Heart right ventricle (tissue), 16 donors: ENCODE results near the gene HINT2. TPM values are rescaled to one million over a fixed set of nuclear protein-coding genes. Genes with fewer than 3 reads are reported as not detected.
A peak's percentile ranks its signal among the peaks of the same experiment; 100 is the strongest.

Source experiments
- ATAC-seq, 8 donors: fragments of 200-7000 bp; cut with Tn5 transposase; one replicate each; pipeline ENCODE4 v1.9.1; 2020; ENCODE audit warnings: mild to moderate bottlenecking in 8 of 8, moderate library complexity in 8 of 8, moderate number of reproducible peaks in 1 of 8
- DNase-seq, 2 donors: peaks; one replicate each; pipeline ENCODE4 v3.0.0-alpha.2; 2020
- H3K27ac ChIP-seq, 10 donors: fragments of 200-600 bp; sonication (generic) in 2 of 10; one replicate each; pipeline versions ENCODE4 v1.5.0 to v1.8.0; 2020 to 2022; ENCODE audit warnings: mild to moderate bottlenecking in 3 of 10
- H3K27me3 ChIP-seq, 7 donors: fragments of 200-600 bp; one replicate each; pipeline ENCODE4 v1.8.0; 2021 to 2022; ENCODE audit warnings: mild to moderate bottlenecking in 2 of 7
- H3K36me3 ChIP-seq, 9 donors: fragments of 200-600 bp; sonication (generic) in 1 of 9; one replicate each; pipeline versions ENCODE4 v1.5.0 to v1.8.0; 2020 to 2022; ENCODE audit warnings: mild to moderate bottlenecking in 2 of 9
- H3K4me1 ChIP-seq, 9 donors: fragments of 200-600 bp; sonication (generic) in 1 of 9; one replicate each; pipeline versions ENCODE4 v1.5.0 to v1.8.0; 2020 to 2022; ENCODE audit warnings: mild to moderate bottlenecking in 4 of 9
- H3K4me3 ChIP-seq, 10 donors: fragments of 200-600 bp; sonication (generic) in 2 of 10; one replicate each; pipeline versions ENCODE4 v1.5.0 to v1.8.0; 2020 to 2022; ENCODE audit warnings: mild to moderate bottlenecking in 7 of 10, moderate library complexity in 2 of 10
- H3K9me3 ChIP-seq, 11 donors: fragments of 200-600 bp in 10 of 11; sonication (generic) in 2 of 11; one replicate each; pipeline versions ENCODE4 v1.5.0 to v1.8.0; 2013 to 2022; ENCODE audit warnings: mild to moderate bottlenecking in 2 of 11, control low read depth in 1 of 11, moderate library complexity in 1 of 11
- CTCF ChIP-seq, 9 donors: fragments of 200-600 bp; sonication (generic) in 2 of 9; IDR thresholded peaks; one replicate each; pipeline versions ENCODE4 v1.5.0 to v1.8.0; 2021 to 2022; ENCODE audit warnings: antibody characterized with exemption in 9 of 9, mild to moderate bottlenecking in 5 of 9, moderate library complexity in 1 of 9
- WGBS, 2 donors: extraction: QIAGEN DNeasy Blood & Tissue Kit; methylation state at CpG; one replicate each; pipeline ENCODE4 v1.1.7; 2013; ENCODE audit warnings: inconsistent platforms in 1 of 2; 5-methylcytosine and 5-hydroxymethylcytosine counted together
- intact Hi-C, 10 donors: fragments of 100-400 bp; cut with DNase I; formaldehyde crosslinking; loops; one replicate each; pipeline versions ENCODE4 v1.11.1 to v1.14.2; 2022
- polyA plus RNA-seq, 2 donors: library from polyadenylated mRNA; stranded (reverse); fragments of 200-250 nt; gene quantifications; one replicate each; pipeline ENCODE4 v1.2.3, GENCODE V29; 2013
- total RNA-seq, 10 donors: library from RNA; stranded (reverse); fragmentation: NEBNext Ultra II Directional in 3 of 10; extraction: Animal tissue kit (Norgen Biotek cat#: 25700) in 3 of 10; gene quantifications; one replicate each; pipeline versions ENCODE4 v1.2.1 to v1.2.4, GENCODE V29; 2021 to 2023
- donor health status: Arrhythmogenic right ventricular cardiomyopathy.
- donor health status: ischemic (EF 13 %, LVEDD 7.1; RV severe dilation, severe dysfunction).
- donor health status: healthy with polysubstance abuse.
- donor health status: DM: no; HTN: yes; CAD: no.
- donor health status: DM: no; HTN: no; CAD: no.
- donor health status: ischemic (EF 25% LVEDD 6.9; RV normal size, moderate dysfunction).
- donor health status: ischemic (EF 25% LVEDD 5.7; RV mildly dilated, moderate dysfunction).
- donor health status: healthy.
- donor health status: DM: yes; HTN: yes; CAD: no.
- donor health status: Ischemic cardiomyopathy.
- donor health status: ischemic (EF 35%, LVEDD 5.7; RV mildly dilated, moderate dysfunction).
- donor health status: nonischemic (EF 11% LVEDD 7.7; RV severe dilation, severe dysfunction).
- donor health status: DM: yes; HTN: yes; CAD: no.
- donor health status: PGD.
- donor health status: ischemic (EF 29% LVEDD 5.4; RV normal size, mild dysfunction).
- donor health status: nonischemic (EF 23%, LVEDD 6.1; RV moderate dilation, normal function).

The HINT2 gene
- total and polyA plus RNA-seq, 12 donors = 56.8 to 120 (median 76.7) TPM

GRCh38 chr9:35828716-35829083 lies 13.9 kb upstream of the HINT2 start, which contains the start of gene FAM221B:
Gene FAM221B, minus strand, starts transcription at chr9:35828732. Its CDS starts 2,571 bp downstream, at chr9:35826161.
- Histone ChIP-seq H3K27ac (peak within 1 kb of the TSS; percentile 91 to 98 (median 96)), H3K36me3 (no peaks in the 10 kb centered on the region), H3K4me1 (peaks cover 4 to 48% (median 35%) of the 10 kb centered on the region in 9 donors), H3K9me3 (no peaks in the 10 kb centered on the region), H3K4me3 (peak within 1 kb of the TSS; percentile 70 to 87 (median 82)), H3K27me3 (no peaks in the 10 kb centered on the region)
- ATAC-seq = peak in 5 of 8 donors; percentile 1 to 7 (median 5)
- 2% methylated on average over 21 of the region's 21 CpGs for WGBS, 2 donors
- intact Hi-C loops = loop anchor here in 7 of 10 donors (2.0 to 5.0 kb wide), 5 partner anchors 36 to 171 kb away; partner anchors contain the start of genes NPR2 (in 3 of the 7), CCDC107 (in 1 of the 7), CREB3 (in 1 of the 7) and RMRP (in 1 of the 7)
- no peak for TF ChIP-seq CTCF (IDR thresholded peaks at IDR 0.05)
- peak in 1 of 2 donors; percentile 29 for DNase-seq

GRCh38 chr9:35827486-35827885 lies 12.6 kb upstream of the HINT2 start:
- WGBS, 2 donors = 87 to 94% methylated on average over 3 of the region's 3 CpGs
- Histone ChIP-seq H3K36me3 (no peaks in the 10 kb centered on the region), H3K4me3 (no peak overlapping the region), H3K4me1 (peaks cover 0 to 36% (median 23%) of the 10 kb centered on the region in 9 donors), H3K27ac (no peak overlapping the region), H3K9me3 (no peaks in the 10 kb centered on the region), H3K27me3 (no peaks in the 10 kb centered on the region)
- intact Hi-C loops = loop anchor here in 6 of 10 donors (2.0 to 5.0 kb wide), 6 partner anchors 35 to 170 kb away; partner anchors contain the start of genes NPR2 (in 4 of the 6), CCDC107 (in 1 of the 6), CREB3 (in 1 of the 6) and RMRP (in 1 of the 6)
- TF ChIP-seq CTCF (IDR thresholded peaks at IDR 0.05) = no peak
- ATAC-seq = no peak
- no peak for DNase-seq

GRCh38 chr9:35826071-35826701 lies 11.3 kb upstream of the HINT2 start:
- Histone ChIP-seq H3K36me3 (no peaks in the 10 kb centered on the region), H3K9me3 (no peaks in the 10 kb centered on the region), H3K27ac (peak overlapping the region in 3 of 10 donors; percentile 2 to 27 (median 3)), H3K27me3 (no peaks in the 10 kb centered on the region), H3K4me3 (no peak overlapping the region), H3K4me1 (peaks cover 0 to 28% (median 23%) of the 10 kb centered on the region in 9 donors)
- TF ChIP-seq CTCF (IDR thresholded peaks at IDR 0.05) = peak; percentile 38 to 89 (median 77)
- 31 to 38% methylated on average over 4 of the region's 4 CpGs for WGBS, 2 donors
- DNase-seq = peak in 1 of 2 donors; percentile 51
- ATAC-seq = peak in 7 of 8 donors; percentile 23 to 57 (median 43)
- intact Hi-C loops = loop anchor here in 7 of 10 donors (1.0 to 5.0 kb wide), 7 partner anchors 34 to 169 kb away; partner anchors contain the start of genes NPR2 (in 4 of the 7), CCDC107 (in 1 of the 7), CREB3 (in 1 of the 7) and RMRP (in 1 of the 7)

GRCh38 chr9:35822926-35823325 lies 8.1 kb upstream of the HINT2 start:
- Histone ChIP-seq H3K4me3 (no peak overlapping the region), H3K27ac (no peak overlapping the region), H3K9me3 (no peaks in the 10 kb centered on the region), H3K36me3 (no peaks in the 10 kb centered on the region), H3K4me1 (peaks cover 0 to 7% (median 5%) of the 10 kb centered on the region in 9 donors), H3K27me3 (no peaks in the 10 kb centered on the region)
- intact Hi-C loops = loop anchor here in 1 of 10 donors (5.0 kb wide), 1 partner anchor 36 kb away; no protein-coding TSS in a partner anchor
- DNase-seq (no peak), ATAC-seq (no peak)
- no peak for TF ChIP-seq CTCF (IDR thresholded peaks at IDR 0.05)
